ENCODE measurements around the gene TP53RK. TPM values are rescaled to one million over a fixed set of nuclear protein-coding genes. Genes with fewer than 3 reads are reported as not detected.

TP53RK gene
- total and polyA plus RNA-seq, 2 donors (not counting 1 experiment from before 2014, with no cell fraction given): 3.1 to 22.5 TPM

- peaks cover 31% of the 10 kb centered on the region for H3K79me2 ChIP-seq (ENCODE audit: control insufficient read depth, insufficient read depth, low read length)
- Mint-ChIP-seq H3K4me1 (peaks cover 42% of the 10 kb centered on the region), H3K4me3 (no peak overlapping the region), H3K9me3 (ENCODE audit: insufficient read depth) (no peaks in the 10 kb centered on the region), H3K27ac (no peak overlapping the region), H3K27me3 (no peaks in the 10 kb centered on the region)
- intact Hi-C loops (cut with micrococcal nuclease): loop anchor here (10.0 kb wide), 1 partner anchor 887 kb away; the partner anchor contains the start of genes DNTTIP1 and WFDC3
- ChIA-PET POLR2A (no interaction called here), CTCF (interaction anchor here (0.8 to 5.4 kb wide), 9 partner anchors 8 to 659 kb away, joined by 3 to 49 read pairs (median 4); partner anchors contain the start of genes TP53RK and ZNF334)
- H3K27me3 ChIP-seq (replicated peaks in 1 of 4; ENCODE audit: control extremely low read depth in 1 of 4, control insufficient read depth in 3 of 4, insufficient read depth in 4 of 4, low read length in 3 of 4): no peaks in the 10 kb centered on the region
- H3K4me1 ChIP-seq (ENCODE audit: control insufficient read depth in 2 of 2, insufficient read depth in 2 of 2, low read length in 2 of 2): peaks cover 11 to 14% of the 10 kb centered on the region in 2 donors
- H3K4me2 ChIP-seq (replicated peaks; ENCODE audit: low read depth, low read length, poor library complexity, severe bottlenecking): no peak overlapping the region
- no peak overlapping the region for H2AFZ ChIP-seq (ENCODE audit: insufficient read depth, low read depth, low read length, poor library complexity, severe bottlenecking)
- H3K9me3 ChIP-seq (ENCODE audit: control extremely low read depth in 1 of 3, control insufficient read depth in 2 of 3, insufficient read depth in 1 of 3, low read length in 2 of 3): no peaks in the 10 kb centered on the region
- DNase-seq (no peak), ATAC-seq (ENCODE audit: low read depth) (no peak)
- no peak overlapping the region for H3K27ac ChIP-seq (ENCODE audit: low read length in 2 of 2)
- WGBS (ENCODE audit: insufficient coverage): 96% methylated on average over 8 of the region's 9 CpGs
- no peak overlapping the region for H3K9ac ChIP-seq (ENCODE audit: low read length)
- peaks cover 66% of the 10 kb centered on the region for H4K20me1 ChIP-seq (ENCODE audit: control insufficient read depth, insufficient read depth, low read length, poor library complexity, severe bottlenecking)
- H3K36me3 ChIP-seq (replicated peaks in 1 of 2; ENCODE audit: control extremely low read depth in 1 of 2, control insufficient read depth in 1 of 2, extremely low read depth in 1 of 2, insufficient read depth in 2 of 2, low read length in 1 of 2): peaks cover 8 to 30% of the 10 kb centered on the region in 2 experiments
- H3K4me3 ChIP-seq (ENCODE audit: control extremely low read depth in 1 of 5, extremely low read depth in 1 of 5, insufficient read depth in 1 of 5, low read depth in 2 of 5, low read length in 4 of 5): no peak overlapping the region
- TF ChIP-seq EZH2 (IDR thresholded peaks at IDR 0.05; ENCODE audit: borderline replicate concordance, insufficient read depth, low read depth, low read length, poor library complexity, severe bottlenecking) (no peak), CTCF (IDR thresholded peaks at IDR 0.05) (no peak)
These were observed 7.0 kb downstream of the TP53RK start for GRCh38 chr20:46682063-46682821.

Measured in B cell (primary cell).